Activated CD8-positive, alpha-beta T cell treated with anti-CD3 and anti-CD28 coated beads, Interleukin-2, amount 10 ng/mL, durations not matched to agents 7 days and 5 days (primary cell): ENCODE results near the gene RPGRIP1L. TPM values are rescaled to one million over a fixed set of nuclear protein-coding genes. Genes with fewer than 3 reads are reported as not detected.
"Not testable (repeated sequence)": the region's sequence is repeated elsewhere in the genome, so short reads cannot be mapped to it uniquely, and the experiment has no call there.

ENCODE experiments used
- ATAC-seq: fragments of 150-1000 bp; cut with Tn5 transposase; one replicate; pipeline ENCODE4 v1.10.0; 2021; ENCODE audit warnings: moderate library complexity
- CTCF ChIA-PET: fragments of 350-600 bp; sonication (Branson Sonifier 250); formaldehyde crosslinking; loops from one replicate; lab custom pipeline; 2021; ENCODE audit warnings: antibody characterized with exemption; lab: Charles Lee
- POLR2A ChIA-PET: fragments of 350-600 bp; sonication (Branson Sonifier 250); formaldehyde crosslinking; loops from one replicate; lab custom pipeline; 2021; ENCODE audit warnings: antibody characterized with exemption; lab: Charles Lee
- DNase-seq: peaks from one replicate; pipeline ENCODE4 v3.0.0-alpha.2; 2020
- H3K27ac Mint-ChIP-seq: one replicate; pipeline ENCODE4 v1.8.0; 2021; ENCODE audit warnings: mild to moderate bottlenecking, mixed read lengths
- H3K27me3 Mint-ChIP-seq: one replicate; pipeline ENCODE4 v1.8.0; 2021; ENCODE audit warnings: low read depth, mixed read lengths
- H3K36me3 Mint-ChIP-seq: one replicate; pipeline ENCODE4 v1.8.0; 2021; ENCODE audit warnings: low read depth, mixed read lengths
- H3K4me1 Mint-ChIP-seq: one replicate; pipeline ENCODE4 v1.8.0; 2021; ENCODE audit warnings: low read depth, mixed read lengths
- H3K4me3 Mint-ChIP-seq: one replicate; pipeline ENCODE4 v1.8.0; 2021; ENCODE audit warnings: mild to moderate bottlenecking, mixed read lengths
- H3K9me3 Mint-ChIP-seq: one replicate; pipeline ENCODE4 v1.8.0; 2022; ENCODE audit warnings: mixed read lengths; ENCODE audit not compliant: insufficient read depth
- total RNA-seq, 2 experiments: library from RNA; stranded (reverse); gene quantifications; one replicate each; pipeline ENCODE4 v1.2.3, GENCODE V29; 2021

Gene RPGRIP1L
- total RNA-seq, 2 experiments from 2014 or later = 6.1 TPM

DNA sequence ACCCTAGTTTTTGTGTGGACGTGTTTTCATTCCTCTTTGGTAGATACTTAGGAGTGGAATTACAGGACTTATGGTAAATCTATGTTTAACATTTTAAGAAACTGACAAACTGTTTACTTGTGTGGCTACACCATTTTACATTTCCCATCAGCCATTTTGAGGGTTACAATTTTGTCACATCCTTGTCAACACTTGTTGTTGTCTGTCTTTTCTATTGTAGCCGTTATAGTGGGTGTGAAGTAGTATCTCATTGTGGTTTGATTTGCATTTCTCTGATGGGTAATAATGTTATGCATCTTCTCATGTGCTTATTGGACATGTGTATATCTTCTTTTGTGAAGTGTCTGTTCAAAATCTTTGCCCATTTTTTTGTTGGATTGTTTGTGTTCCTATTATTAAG is 4.8 kb upstream of the RPGRIP1L start:
- DNase-seq (no peak), ATAC-seq (no peak)
- Mint-ChIP-seq H3K27ac (no peak overlapping the region), H3K27me3 (no peaks in the 10 kb centered on the region), H3K4me1 (peaks cover 18% of the 10 kb centered on the region), H3K36me3 (peaks cover 12% of the 10 kb centered on the region), H3K4me3 (no peak overlapping the region), H3K9me3 (no peaks in the 10 kb centered on the region)
- POLR2A ChIA-PET = no interaction called here
- CTCF ChIA-PET = no interaction called here

DNA sequence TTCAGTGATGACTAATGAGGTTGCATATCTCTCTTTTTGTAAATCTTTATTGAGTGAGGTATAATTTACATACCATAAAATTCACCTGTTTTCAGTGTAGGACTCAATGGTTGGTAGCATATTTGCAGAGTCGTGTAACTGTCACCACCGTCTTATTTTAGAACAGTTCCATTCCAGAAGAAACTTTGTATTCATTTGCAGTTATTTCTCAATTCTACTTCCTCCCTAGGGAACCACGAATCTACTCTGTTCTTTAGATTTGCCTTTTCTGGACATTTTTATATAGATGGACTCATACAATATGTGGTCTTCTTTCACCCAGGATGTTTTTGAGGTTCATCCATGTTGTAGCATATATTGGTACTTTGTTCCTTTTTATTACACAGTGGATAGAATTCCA is 4.0 kb upstream of the RPGRIP1L start:
- no peaks in the 10 kb centered on the region for H3K9me3 Mint-ChIP-seq
- POLR2A ChIA-PET = no interaction called here

DNA sequence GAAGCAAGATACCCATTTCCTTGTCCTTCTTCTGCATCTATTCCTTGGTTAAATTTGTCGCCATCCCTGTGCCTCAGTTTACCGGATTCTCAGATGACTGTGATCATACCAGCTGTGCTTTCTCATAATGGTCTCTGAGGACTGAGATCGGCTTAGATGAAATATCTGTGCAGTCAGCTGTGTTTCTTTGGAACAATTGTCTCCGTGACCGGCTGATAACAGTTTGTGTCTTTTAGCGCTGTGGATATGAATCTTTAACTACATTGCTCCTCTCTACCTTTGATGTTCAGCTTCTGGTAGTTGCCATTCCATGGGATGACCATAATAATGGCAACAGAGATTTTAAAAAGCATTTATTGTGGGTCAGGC is 770 bp upstream of the RPGRIP1L start:
- POLR2A ChIA-PET = no interaction called here
- no peaks in the 10 kb centered on the region for H3K9me3 Mint-ChIP-seq

More for the DNA sequence above, 4.0 kb upstream of the RPGRIP1L start:
- DNase-seq (no peak), ATAC-seq (no peak)
- H3K4me1 Mint-ChIP-seq = peaks cover 18% of the 10 kb centered on the region
- no peaks in the 10 kb centered on the region for H3K27me3 Mint-ChIP-seq
- no peak overlapping the region for H3K4me3 Mint-ChIP-seq
- no peak overlapping the region for H3K27ac Mint-ChIP-seq
- CTCF ChIA-PET = no interaction called here
- H3K36me3 Mint-ChIP-seq = peaks cover 12% of the 10 kb centered on the region

DNA sequence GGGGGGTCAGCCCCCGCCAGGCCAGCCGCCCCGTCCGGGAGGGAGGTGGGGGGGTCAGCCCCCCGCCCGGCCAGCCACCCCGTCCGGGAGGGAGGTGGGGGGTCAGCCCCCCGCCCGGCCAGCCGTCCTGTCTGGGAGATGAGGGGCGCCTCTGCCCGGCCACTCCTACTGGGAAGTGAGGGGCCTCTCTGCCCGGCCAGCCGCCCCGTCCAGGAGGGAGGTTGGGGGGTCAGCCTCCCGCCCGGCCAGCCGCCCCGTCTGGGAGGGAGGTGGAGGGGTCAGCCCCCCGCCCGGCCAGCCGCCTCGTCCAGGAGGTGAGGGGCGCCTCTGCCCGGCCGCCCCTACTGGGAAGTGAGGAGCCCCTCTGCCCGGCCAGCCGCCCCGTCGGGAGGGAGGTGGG is 5.4 kb downstream of the RPGRIP1L start:
- POLR2A ChIA-PET, H3K4me1 Mint-ChIP-seq, ATAC-seq, DNase-seq, H3K36me3 Mint-ChIP-seq, CTCF ChIA-PET, H3K9me3 Mint-ChIP-seq, H3K27me3 Mint-ChIP-seq, H3K27ac Mint-ChIP-seq, H3K4me3 Mint-ChIP-seq: not testable (repeated sequence)

More for the DNA sequence above, 770 bp upstream of the RPGRIP1L start:
- CTCF ChIA-PET = interaction anchor here (1.1 to 1.6 kb wide), 6 partner anchors 11 to 188 kb away, joined by 3 to 4 read pairs (median 3); no protein-coding TSS in a partner anchor
- Mint-ChIP-seq H3K27me3 (no peaks in the 10 kb centered on the region), H3K27ac (peak overlapping the region; percentile 95), H3K4me1 (peaks cover 18% of the 10 kb centered on the region), H3K4me3 (peak overlapping the region; percentile 95), H3K36me3 (peaks cover 12% of the 10 kb centered on the region)
- ATAC-seq (no peak), DNase-seq (no peak)

DNA sequence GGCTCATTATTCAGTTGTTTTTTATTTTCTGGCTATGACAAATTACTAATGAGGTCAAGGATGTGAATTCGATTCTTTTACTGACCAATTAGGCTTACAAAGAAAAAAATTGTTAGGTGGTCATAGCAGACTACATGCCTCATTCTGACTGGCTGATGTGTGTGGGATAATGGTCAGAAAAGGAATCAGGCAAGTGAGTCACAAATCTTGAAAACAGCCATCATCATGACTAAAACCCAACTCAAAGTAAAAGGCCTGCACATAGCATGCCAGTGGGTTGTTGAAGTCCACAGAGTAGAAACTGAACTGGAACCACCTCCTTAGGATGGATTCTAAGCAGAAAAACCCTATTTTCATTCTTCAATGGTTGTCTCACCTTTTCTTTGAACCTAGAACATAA is 8.6 kb downstream of the RPGRIP1L start:
- H3K36me3 Mint-ChIP-seq = peaks cover 2% of the 10 kb centered on the region
- CTCF ChIA-PET = no interaction called here
- POLR2A ChIA-PET = no interaction called here

DNA sequence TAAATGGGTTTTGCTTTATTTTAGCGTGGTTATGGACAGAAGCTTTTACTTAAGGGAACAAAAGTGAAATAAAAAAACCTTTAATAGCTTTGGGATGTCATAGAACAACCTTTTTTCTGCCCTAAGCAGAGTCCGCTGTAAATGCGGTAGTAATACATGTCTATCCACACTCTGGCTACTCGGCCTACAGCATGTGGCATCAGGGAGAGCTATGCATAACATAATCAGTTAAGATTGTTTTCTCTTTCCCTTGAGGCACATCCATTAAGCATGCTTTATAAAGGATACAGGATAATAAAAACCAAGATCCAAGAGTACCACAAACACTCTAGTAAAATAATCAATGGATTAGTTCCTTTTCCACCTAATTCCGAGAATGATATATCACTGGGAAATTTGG is 10.3 kb downstream of the RPGRIP1L start:
- Mint-ChIP-seq H3K4me3 (no peak overlapping the region), H3K36me3 (peaks cover 2% of the 10 kb centered on the region), H3K27ac (no peak overlapping the region), H3K9me3 (no peaks in the 10 kb centered on the region), H3K27me3 (no peaks in the 10 kb centered on the region), H3K4me1 (no peaks in the 10 kb centered on the region)
- ATAC-seq = no peak
- POLR2A ChIA-PET = no interaction called here
- CTCF ChIA-PET = interaction anchor here (0.9 kb wide), 1 partner anchor 11 kb away, joined by 3 read pairs; the partner anchor contains the start of genes FTO and RPGRIP1L
- DNase-seq = no peak

More for the DNA sequence above, 8.6 kb downstream of the RPGRIP1L start:
- no peaks in the 10 kb centered on the region for H3K27me3 Mint-ChIP-seq
- no peaks in the 10 kb centered on the region for H3K4me1 Mint-ChIP-seq
- no peak for ATAC-seq
- no peak overlapping the region for H3K27ac Mint-ChIP-seq
- no peaks in the 10 kb centered on the region for H3K9me3 Mint-ChIP-seq
- H3K4me3 Mint-ChIP-seq = no peak overlapping the region
- DNase-seq = no peak

DNA sequence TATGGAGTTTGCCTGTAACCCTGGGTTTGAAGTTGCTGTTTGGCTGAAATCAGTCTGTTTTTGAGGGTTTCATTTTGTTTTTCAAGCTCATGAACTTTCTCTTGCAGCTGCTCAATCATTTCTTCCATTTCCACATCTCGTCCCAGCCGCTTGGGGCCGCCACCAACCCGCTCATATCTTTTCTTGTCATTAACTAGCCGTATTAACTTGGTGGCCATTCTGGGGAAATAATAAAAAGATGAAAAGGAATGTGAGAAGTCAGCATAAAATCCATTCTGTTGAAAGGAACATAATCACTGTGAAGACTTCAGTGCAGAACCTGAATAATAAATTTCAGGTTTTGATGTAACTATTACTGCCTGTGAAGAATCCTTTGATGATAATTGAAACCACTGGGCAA is 11.5 kb downstream of the RPGRIP1L start:
- CTCF ChIA-PET = interaction anchor here (0.6 kb wide), 1 partner anchor 12 kb away, joined by 3 read pairs; the partner anchor contains the start of genes FTO and RPGRIP1L
- H3K4me1 Mint-ChIP-seq = no peaks in the 10 kb centered on the region
- H3K4me3 Mint-ChIP-seq = no peak overlapping the region
- H3K9me3 Mint-ChIP-seq = no peaks in the 10 kb centered on the region
- H3K27ac Mint-ChIP-seq = no peak overlapping the region
- ATAC-seq (no peak), DNase-seq (no peak)
- no peaks in the 10 kb centered on the region for H3K27me3 Mint-ChIP-seq
- peaks cover 2% of the 10 kb centered on the region for H3K36me3 Mint-ChIP-seq
- POLR2A ChIA-PET = no interaction called here

DNA sequence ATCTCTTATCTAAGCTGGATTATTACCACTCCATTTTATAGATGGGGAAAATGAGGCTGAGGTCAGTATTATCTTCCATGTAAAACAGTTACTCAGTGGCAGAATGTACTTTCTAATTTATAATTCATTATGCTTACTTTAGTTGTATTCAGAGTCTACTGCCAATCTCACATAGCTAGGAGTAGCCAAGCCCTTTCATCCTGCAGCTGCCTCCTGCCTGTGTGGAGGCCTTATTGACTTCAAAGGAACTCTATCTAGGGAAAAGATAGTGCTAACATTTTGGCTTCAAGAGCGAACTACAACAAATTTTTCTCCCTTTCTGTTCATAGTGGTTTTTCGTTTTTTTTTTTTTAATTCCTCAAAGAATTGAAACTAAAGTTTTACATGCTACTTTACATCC is 12.9 kb downstream of the RPGRIP1L start:
- CTCF ChIA-PET = no interaction called here
- no peak for ATAC-seq
- no peaks in the 10 kb centered on the region for H3K4me1 Mint-ChIP-seq
- POLR2A ChIA-PET = no interaction called here
- no peaks in the 10 kb centered on the region for H3K9me3 Mint-ChIP-seq
- no peak overlapping the region for H3K4me3 Mint-ChIP-seq
- H3K27ac Mint-ChIP-seq = no peak overlapping the region
- H3K27me3 Mint-ChIP-seq = no peaks in the 10 kb centered on the region
- no peak for DNase-seq
- H3K36me3 Mint-ChIP-seq = peaks cover 2% of the 10 kb centered on the region

DNA sequence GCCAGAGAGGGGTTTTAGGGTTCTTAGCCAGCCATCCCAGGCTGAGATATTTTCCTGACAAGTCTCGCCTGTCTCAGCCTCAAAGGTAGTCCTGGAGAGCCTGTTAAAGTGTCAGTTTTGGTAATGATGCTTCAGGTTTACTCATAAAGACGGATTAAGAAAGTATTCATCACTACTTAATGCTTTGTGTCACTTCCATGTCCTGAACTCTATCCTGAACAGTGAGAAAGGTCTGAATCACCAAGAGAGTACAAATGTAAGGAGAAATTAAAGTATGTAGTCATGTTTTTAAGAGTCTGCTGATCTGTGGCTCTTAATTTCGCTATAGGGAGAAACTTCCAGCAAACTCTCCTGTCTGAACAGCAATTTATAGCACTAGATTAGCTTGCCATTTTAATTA is 14.0 kb downstream of the RPGRIP1L start:
- Mint-ChIP-seq H3K27me3 (no peaks in the 10 kb centered on the region), H3K4me3 (no peak overlapping the region), H3K36me3 (peaks cover 10% of the 10 kb centered on the region), H3K4me1 (no peaks in the 10 kb centered on the region), H3K9me3 (no peaks in the 10 kb centered on the region), H3K27ac (no peak overlapping the region)
- POLR2A ChIA-PET = no interaction called here
- CTCF ChIA-PET = no interaction called here
- no peak for ATAC-seq
- DNase-seq = no peak

DNA sequence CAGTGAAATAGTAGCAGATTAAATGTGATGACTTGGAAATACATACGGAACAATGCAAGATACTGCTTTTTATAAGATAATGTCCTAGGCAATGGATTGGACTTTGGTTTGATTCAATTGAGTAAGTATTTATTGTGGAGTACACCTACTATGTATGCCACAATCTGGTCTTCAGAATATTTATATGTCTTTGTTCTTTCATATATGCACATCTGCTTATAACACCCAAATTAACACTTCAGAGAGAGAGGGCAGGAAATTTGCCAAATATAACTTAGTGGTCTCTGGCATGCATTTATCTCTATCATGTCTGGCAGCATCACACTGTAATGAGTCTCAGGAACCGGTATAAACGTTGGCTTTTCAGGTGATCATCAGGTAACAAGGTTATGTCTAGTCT is 16.9 kb downstream of the RPGRIP1L start:
- no peaks in the 10 kb centered on the region for H3K9me3 Mint-ChIP-seq
- peaks cover 16% of the 10 kb centered on the region for H3K36me3 Mint-ChIP-seq
- no peaks in the 10 kb centered on the region for H3K27me3 Mint-ChIP-seq
- DNase-seq = no peak
- ATAC-seq = no peak
- no peak overlapping the region for H3K27ac Mint-ChIP-seq
- no peak overlapping the region for H3K4me3 Mint-ChIP-seq
- ChIA-PET CTCF (no interaction called here), POLR2A (no interaction called here)
- no peaks in the 10 kb centered on the region for H3K4me1 Mint-ChIP-seq

DNA sequence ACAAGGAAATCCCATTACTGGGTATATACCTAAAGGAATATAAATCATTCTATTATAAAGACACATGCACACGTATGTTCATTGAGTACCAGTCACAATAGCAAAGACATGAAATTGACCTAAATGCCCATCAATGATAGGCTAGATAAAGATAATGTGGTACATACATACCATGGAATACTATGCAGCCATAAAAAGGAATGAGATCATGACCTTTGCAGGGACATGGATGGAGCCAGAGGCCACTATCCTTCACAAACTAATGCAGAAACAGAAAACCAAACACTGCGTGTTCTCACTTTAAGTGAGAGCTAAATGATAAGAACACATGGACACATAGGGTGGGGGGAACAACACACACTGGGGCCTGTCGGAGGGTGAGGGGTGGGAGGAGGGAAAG is 18.3 kb downstream of the RPGRIP1L start:
- H3K4me1 Mint-ChIP-seq, POLR2A ChIA-PET, H3K9me3 Mint-ChIP-seq, H3K27me3 Mint-ChIP-seq, DNase-seq, H3K4me3 Mint-ChIP-seq, H3K27ac Mint-ChIP-seq, ATAC-seq, CTCF ChIA-PET: not testable (repeated sequence)
- H3K36me3 Mint-ChIP-seq = peaks cover 16% of the 10 kb centered on the region

DNA sequence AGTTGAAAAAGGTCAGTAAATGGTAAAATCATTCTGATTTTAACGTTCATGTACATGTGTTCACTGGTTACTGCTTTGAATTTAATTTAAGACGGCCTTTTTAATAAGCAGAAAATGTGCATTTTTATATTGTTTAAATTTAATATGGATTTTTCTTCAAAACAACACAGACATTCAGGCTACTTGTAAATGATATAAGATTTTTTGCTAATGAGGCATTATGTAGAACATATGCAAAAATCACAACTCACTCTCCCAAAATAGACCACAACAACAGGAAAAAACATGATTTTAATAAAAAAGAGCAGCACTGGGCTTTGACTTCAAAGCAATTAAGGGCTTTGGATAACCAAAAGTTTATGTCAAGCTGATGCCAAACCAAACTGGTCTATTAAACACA is 22.3 kb downstream of the RPGRIP1L start:
- H3K9me3 Mint-ChIP-seq = no peaks in the 10 kb centered on the region
- no peak overlapping the region for H3K27ac Mint-ChIP-seq
- peaks cover 16% of the 10 kb centered on the region for H3K36me3 Mint-ChIP-seq
- no peak for DNase-seq
- CTCF ChIA-PET = no interaction called here
- no peak for ATAC-seq
- H3K4me3 Mint-ChIP-seq = no peak overlapping the region
- no peaks in the 10 kb centered on the region for H3K4me1 Mint-ChIP-seq
- POLR2A ChIA-PET = no interaction called here
- H3K27me3 Mint-ChIP-seq = no peaks in the 10 kb centered on the region

DNA sequence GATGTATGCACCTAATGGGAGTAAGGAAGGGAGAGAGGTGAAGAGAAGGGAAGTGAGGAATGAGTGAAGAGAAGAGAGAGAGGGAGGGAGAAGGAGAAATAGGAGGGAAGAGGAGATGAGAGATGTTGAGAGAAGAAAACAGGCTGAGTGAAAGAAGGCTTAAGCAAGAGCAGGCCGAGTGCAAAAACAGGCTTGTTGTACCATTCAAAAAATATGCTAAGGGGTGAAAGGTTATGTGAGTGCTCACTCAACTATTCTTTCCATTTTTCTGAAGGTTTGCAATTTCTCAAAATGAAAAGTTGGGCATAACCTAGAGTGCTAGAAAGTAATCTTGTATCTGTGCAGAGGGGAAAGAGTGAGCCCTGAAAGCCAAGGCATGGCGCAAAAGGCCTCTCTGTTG is 22.9 kb downstream of the RPGRIP1L start:
- Mint-ChIP-seq H3K27me3 (no peaks in the 10 kb centered on the region), H3K9me3 (no peaks in the 10 kb centered on the region), H3K4me3 (no peak overlapping the region), H3K36me3 (peaks cover 16% of the 10 kb centered on the region), H3K4me1 (no peaks in the 10 kb centered on the region), H3K27ac (no peak overlapping the region)
- POLR2A ChIA-PET = no interaction called here
- ATAC-seq = no peak
- DNase-seq = no peak
- CTCF ChIA-PET = no interaction called here
